CD14-positive monocyte (primary cell): ENCODE measurements around the gene ADGRG7. TPM values are rescaled to one million over a fixed set of nuclear protein-coding genes. Genes with fewer than 3 reads are reported as not detected.

Experiments
- DNase-seq, 3 donors: peaks; one replicate each; pipeline ENCODE4 v3.0.0-alpha.2; 2011 to 2022
- H2AFZ ChIP-seq: 2 replicates; pipeline ENCODE4 v1.6.0; 2012; ENCODE audit warnings: mild to moderate bottlenecking, low read depth, low read length, inconsistent platforms; ENCODE audit not compliant: insufficient read depth, poor library complexity, severe bottlenecking
- H3K27ac ChIP-seq, 2 donors: 1 replicate in 1 of 2; 2 replicates in 1 of 2; pipeline ENCODE4 v1.5.1; 2012 to 2013; ENCODE audit warnings: low read length in 2 of 2, control low read depth in 1 of 2, inconsistent platforms in 1 of 2, low read depth in 1 of 2, mild to moderate bottlenecking in 1 of 2
- H3K27me3 ChIP-seq, 2 donors: one replicate each; pipeline versions ENCODE4 v1.6.0 to v1.6.1; 2011 to 2013; ENCODE audit warnings: low read length in 2 of 2; ENCODE audit not compliant: control insufficient read depth in 2 of 2, insufficient read depth in 2 of 2
- H3K36me3 ChIP-seq, 2 donors: replicated peaks in 1 of 2; 1 replicate in 1 of 2; 2 replicates in 1 of 2; pipeline versions ENCODE4 v1.5.1 to v1.6.1; 2012 to 2013; ENCODE audit warnings: low read length in 2 of 2, control low read depth in 1 of 2, inconsistent platforms in 1 of 2, mild to moderate bottlenecking in 1 of 2; ENCODE audit not compliant: insufficient read depth in 2 of 2, control insufficient read depth in 1 of 2
- H3K4me1 ChIP-seq, 2 donors: 1 replicate in 1 of 2; 2 replicates in 1 of 2; pipeline versions ENCODE4 v1.5.1 to v1.6.1; 2012 to 2013; ENCODE audit warnings: low read length in 2 of 2, control low read depth in 1 of 2, inconsistent platforms in 1 of 2, mild to moderate bottlenecking in 1 of 2, moderate library complexity in 1 of 2; ENCODE audit not compliant: insufficient read depth in 2 of 2, control insufficient read depth in 1 of 2
- H3K4me2 ChIP-seq: replicated peaks from 2 replicates; pipeline ENCODE3; 2012; ENCODE audit warnings: low read length, moderate library complexity, mild to moderate bottlenecking; ENCODE audit not compliant: poor library complexity, severe bottlenecking; ENCODE audit errors: extremely low read depth
- H3K4me3 ChIP-seq, 3 experiments: fragments of 200-600 bp in 1 of 3; sonication (generic) in 1 of 3; replicated peaks in 1 of 3; 1 replicate in 2 of 3; 2 replicates in 1 of 3; pipeline ENCODE4 v1.5.1; 2011 to 2013; ENCODE audit warnings: low read length in 3 of 3, mild to moderate bottlenecking in 3 of 3, control low read depth in 2 of 3, low read depth in 2 of 3, inconsistent platforms in 1 of 3, moderate library complexity in 1 of 3
- H3K79me2 ChIP-seq: 2 replicates; pipeline ENCODE4 v1.6.0; 2012; ENCODE audit warnings: mild to moderate bottlenecking, control low read depth, inconsistent platforms, low read length, moderate library complexity; ENCODE audit not compliant: insufficient read depth
- H3K9ac ChIP-seq: 2 replicates; pipeline ENCODE4 v1.6.0; 2017; ENCODE audit warnings: low read length, mild to moderate bottlenecking; ENCODE audit not compliant: insufficient read depth, poor library complexity, severe bottlenecking
- H3K9me3 ChIP-seq, 2 donors: replicated peaks in 1 of 2; 1 replicate in 1 of 2; 2 replicates in 1 of 2; pipeline versions ENCODE4 v1.5.1 to v1.6.1; 2012 to 2013; ENCODE audit warnings: low read length in 2 of 2, control low read depth in 1 of 2; ENCODE audit not compliant: control insufficient read depth in 1 of 2, insufficient read depth in 1 of 2
- H4K20me1 ChIP-seq: 2 replicates; pipeline ENCODE4 v1.6.0; 2012; ENCODE audit warnings: mild to moderate bottlenecking, low read length, control low read depth, moderate library complexity; ENCODE audit not compliant: insufficient read depth
- H3K27ac Mint-ChIP-seq, 7 donors: one replicate each; pipeline ENCODE4 v1.8.0; 2020; ENCODE audit warnings: mild to moderate bottlenecking in 7 of 7, mixed read lengths in 7 of 7, moderate library complexity in 6 of 7, inconsistent platforms in 2 of 7
- H3K27me3 Mint-ChIP-seq, 3 donors: one replicate each; pipeline ENCODE4 v1.8.0; 2021 to 2022; ENCODE audit warnings: low read depth in 3 of 3, mild to moderate bottlenecking in 3 of 3, mixed read lengths in 3 of 3, moderate library complexity in 3 of 3, inconsistent platforms in 1 of 3
- H3K36me3 Mint-ChIP-seq, 2 donors: one replicate each; pipeline ENCODE4 v1.8.0; 2020; ENCODE audit warnings: mixed read lengths in 2 of 2, inconsistent platforms in 1 of 2, mild to moderate bottlenecking in 1 of 2
- H3K4me1 Mint-ChIP-seq: one replicate; pipeline ENCODE4 v1.8.0; 2020; ENCODE audit warnings: mild to moderate bottlenecking, mixed read lengths
- H3K4me3 Mint-ChIP-seq, 2 donors: one replicate each; pipeline ENCODE4 v1.8.0; 2020; ENCODE audit warnings: mild to moderate bottlenecking in 2 of 2, mixed read lengths in 2 of 2, moderate library complexity in 1 of 2
- H3K9me3 Mint-ChIP-seq, 7 donors: one replicate each; pipeline ENCODE4 v1.8.0; 2020 to 2022; ENCODE audit warnings: mixed read lengths in 7 of 7, mild to moderate bottlenecking in 6 of 7, moderate library complexity in 6 of 7, inconsistent platforms in 2 of 7
- CTCF ChIP-seq: fragments of 200-600 bp; IDR thresholded peaks from one replicate; pipeline ENCODE4 v1.8.0; 2022; ENCODE audit warnings: antibody characterized with exemption, mild to moderate bottlenecking
- WGBS: methylation state at CpG from one replicate; pipeline ENCODE4 v1.1.5; 2013; ENCODE audit warnings: missing lambda C conversion rate; ENCODE audit not compliant: insufficient coverage; 5-methylcytosine and 5-hydroxymethylcytosine counted together
- intact Hi-C, 2 donors: fragments of 100-400 bp; cut with micrococcal nuclease; formaldehyde crosslinking; loops; one replicate each; pipeline versions ENCODE4 v1.15.0 to v1.15.1; 2023
- polyA plus RNA-seq, 3 donors: library from polyadenylated mRNA; depleted of rRNA in 1 of 3; unstranded in 2 of 3; stranded (reverse) in 1 of 3; fragments of 300-500 nt in 2 of 3; fragments of >200 nt in 1 of 3; fragmentation: Illumina TruSeq in 2 of 3; gene quantifications; 1 replicate in 2 of 3; 2 replicates in 1 of 3; pipeline ENCODE4 v1.2.3, GENCODE V29; 2012 to 2021

ADGRG7 gene
- polyA plus RNA-seq, 3 donors: not detected

GRCh38 chr3:100720426-100720825 lies 111.0 kb downstream of the ADGRG7 start:
- H3K4me1 Mint-ChIP-seq: peaks cover 21% of the 10 kb centered on the region
- Histone ChIP-seq H3K9me3 (no peaks in the 10 kb centered on the region), H3K27me3 (no peaks in the 10 kb centered on the region), H3K4me3 (no peak overlapping the region), H4K20me1 (peaks cover 48% of the 10 kb centered on the region), H3K4me2 (no peak overlapping the region), H3K27ac (no peak overlapping the region), H3K79me2 (peaks cover 61% of the 10 kb centered on the region), H3K4me1 (no peaks in the 10 kb centered on the region), H3K36me3 (peaks cover 43 to 89% of the 10 kb centered on the region in 2 donors), H3K9ac (no peak overlapping the region), H2AFZ (no peak overlapping the region)
- no peak overlapping the region for H3K4me3 Mint-ChIP-seq
- 100% methylated on average over 1 of the region's 5 CpGs for WGBS
- H3K27ac Mint-ChIP-seq: peak overlapping the region in 1 of 7 donors; percentile 65
- DNase-seq: no peak
- no peaks in the 10 kb centered on the region for H3K27me3 Mint-ChIP-seq
- no peak for TF ChIP-seq CTCF
- intact Hi-C loops: no loop called here
- H3K9me3 Mint-ChIP-seq: peaks cover 0 to 2% (median 0%) of the 10 kb centered on the region in 7 donors
- peaks cover 72 to 87% of the 10 kb centered on the region in 2 donors for H3K36me3 Mint-ChIP-seq

DNA sequence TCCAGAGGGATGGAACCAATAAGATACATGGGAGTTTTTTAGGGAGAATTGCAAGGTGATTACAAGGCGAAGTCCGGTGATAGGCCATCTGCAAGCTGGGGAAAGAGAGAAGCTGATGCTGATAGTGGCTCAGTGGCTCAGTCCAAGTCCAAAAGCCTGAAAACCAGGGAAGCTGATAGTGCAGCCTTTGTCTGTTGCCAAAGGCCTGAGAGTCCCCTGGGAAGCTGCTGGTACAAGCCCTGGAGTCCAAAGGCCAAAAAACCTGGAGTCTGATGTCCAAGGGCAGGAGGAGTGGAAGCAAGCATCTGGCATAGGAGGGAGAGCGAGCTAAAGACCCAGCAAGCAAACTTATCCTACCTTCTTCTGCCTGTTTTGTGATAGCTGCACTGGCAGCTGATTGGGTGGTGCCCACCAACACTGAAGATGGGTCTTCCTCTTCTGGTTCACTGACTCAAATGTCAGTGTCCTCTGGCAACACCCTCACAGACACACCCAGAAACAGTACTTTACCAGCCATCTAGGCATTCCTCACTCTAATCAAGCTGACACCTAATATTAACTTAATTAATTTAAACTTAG lies 116.6 kb downstream of the ADGRG7 start:
- H3K27ac ChIP-seq: peak overlapping the region in 1 of 2 donors; percentile 27
- Mint-ChIP-seq H3K4me1 (no peaks in the 10 kb centered on the region), H3K27ac (no peak overlapping the region), H3K36me3 (peaks cover 72 to 84% of the 10 kb centered on the region in 2 donors), H3K9me3 (no peaks in the 10 kb centered on the region), H3K4me3 (no peak overlapping the region), H3K27me3 (no peaks in the 10 kb centered on the region)
- peaks cover 40% of the 10 kb centered on the region for H4K20me1 ChIP-seq
- DNase-seq: no peak
- H3K4me2 ChIP-seq: no peak overlapping the region
- no peaks in the 10 kb centered on the region for H3K4me1 ChIP-seq
- H2AFZ ChIP-seq: no peak overlapping the region
- H3K9ac ChIP-seq: no peak overlapping the region
- H3K4me3 ChIP-seq: no peak overlapping the region
- no peaks in the 10 kb centered on the region for H3K27me3 ChIP-seq
- peaks cover 62 to 97% of the 10 kb centered on the region in 2 donors for H3K36me3 ChIP-seq
- WGBS: 97% methylated on average over 3 of the region's 3 CpGs
- intact Hi-C loops: loop anchor here in 1 of 2 donors (2.0 kb wide), 1 partner anchor 29 kb away; no protein-coding TSS in a partner anchor
- TF ChIP-seq CTCF: no peak
- peaks cover 29% of the 10 kb centered on the region for H3K79me2 ChIP-seq
- no peaks in the 10 kb centered on the region for H3K9me3 ChIP-seq
